ENCODE results near the gene CMTM5. TPM values are rescaled to one million over a fixed set of nuclear protein-coding genes. Genes with fewer than 3 reads are reported as not detected.

Gene CMTM5
- total and polyA plus RNA-seq, 9 donors, result 0.88 to 4.5 (median 2.4) TPM

DNA sequence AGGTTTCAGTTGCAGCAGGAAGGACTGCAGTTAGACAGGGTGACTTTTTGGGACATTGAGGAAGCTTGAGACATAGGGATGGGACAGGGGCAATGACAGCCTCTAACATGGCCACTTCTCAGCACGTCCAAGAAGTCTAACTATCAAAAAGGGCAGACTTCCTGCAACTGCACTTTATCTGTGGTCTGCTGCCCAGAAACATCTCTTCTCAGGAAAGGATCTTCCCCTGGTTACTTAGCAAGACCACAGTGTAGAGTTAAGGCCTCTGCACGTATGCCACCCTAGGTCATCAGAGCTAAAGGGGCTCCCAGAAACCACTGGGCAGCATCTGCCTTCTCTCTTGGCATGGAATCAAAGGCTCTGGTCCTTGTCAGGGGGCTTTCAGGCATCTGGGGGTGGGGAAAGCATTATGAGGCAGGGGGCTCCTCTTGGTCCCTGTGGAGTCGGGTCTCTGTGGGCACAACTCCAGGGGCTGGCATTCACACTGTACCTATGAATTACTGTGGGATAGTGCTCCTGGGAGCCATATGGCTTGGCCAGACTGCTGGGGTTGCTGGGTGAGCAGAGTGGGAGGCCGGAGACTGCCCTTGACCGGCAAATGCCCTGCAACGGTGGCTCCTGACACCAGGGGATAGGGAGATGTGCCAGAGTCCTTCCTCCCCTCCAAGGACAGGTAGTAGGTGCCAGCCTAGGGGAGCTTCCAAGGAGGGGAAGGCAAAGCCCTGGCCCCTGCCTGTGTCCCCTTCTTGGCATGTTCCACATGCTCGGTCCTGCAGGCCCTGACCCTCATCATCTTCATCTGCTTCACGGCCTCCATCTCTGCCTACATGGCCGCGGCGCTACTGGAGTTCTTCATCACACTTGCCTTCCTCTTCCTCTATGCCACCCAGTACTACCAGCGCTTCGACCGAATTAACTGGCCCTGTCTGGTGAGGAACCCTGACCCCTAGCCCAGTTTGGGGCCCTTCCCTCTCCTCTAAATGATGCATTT, 1.0 kb downstream of the CMTM5 start:
- WGBS (ENCODE audit: insufficient coverage), result 82% methylated on average over 13 of the region's 14 CpGs
- Histone ChIP-seq H3K27ac (ENCODE audit: low read length) (no peak overlapping the region), H3K36me3 (ENCODE audit: control insufficient read depth, insufficient read depth, low read length) (no peaks in the 10 kb centered on the region), H3K27me3 (ENCODE audit: control insufficient read depth, insufficient read depth, low read length) (peaks cover 8% of the 10 kb centered on the region), H3K4me3 (ENCODE audit: low read length) (no peak overlapping the region), H3K4me1 (ENCODE audit: control insufficient read depth, insufficient read depth, low read length) (peaks cover 29% of the 10 kb centered on the region), H3K9me3 (replicated peaks; ENCODE audit: control insufficient read depth, low read depth, low read length) (no peaks in the 10 kb centered on the region)
- no peak for DNase-seq

DNA sequence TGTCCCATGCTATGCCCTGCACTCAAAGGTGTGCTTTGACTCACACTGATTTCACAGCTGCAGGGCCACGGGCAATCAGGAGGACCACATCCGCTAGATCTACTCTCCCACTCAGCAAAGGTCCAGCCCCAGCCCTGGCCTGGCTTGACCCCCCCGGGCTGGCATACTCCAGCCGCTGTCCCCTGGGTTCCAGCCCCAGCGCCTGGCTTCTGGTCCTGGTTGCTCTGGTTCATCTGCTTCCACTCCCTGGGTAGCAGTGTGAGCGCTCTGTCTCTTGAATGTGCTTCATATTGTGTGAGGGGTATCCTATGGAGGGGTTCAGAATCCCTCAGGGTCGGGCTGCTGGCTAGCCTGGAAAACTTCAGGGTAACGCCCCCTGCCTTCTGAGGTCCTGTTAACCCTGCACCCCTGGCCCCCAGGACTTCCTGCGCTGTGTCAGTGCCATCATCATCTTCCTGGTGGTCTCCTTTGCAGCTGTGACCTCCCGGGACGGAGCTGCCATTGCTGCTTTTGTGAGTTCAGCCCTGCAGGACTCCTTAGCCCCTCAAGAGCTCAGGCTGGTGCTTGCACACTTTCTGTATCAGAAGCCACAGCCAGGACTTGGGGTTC, 1.9 kb downstream of the CMTM5 start:
- Histone ChIP-seq H3K27me3 (ENCODE audit: control insufficient read depth, insufficient read depth, low read length) (peaks cover 8% of the 10 kb centered on the region), H3K36me3 (ENCODE audit: control insufficient read depth, insufficient read depth, low read length) (no peaks in the 10 kb centered on the region), H3K4me1 (ENCODE audit: control insufficient read depth, insufficient read depth, low read length) (peaks cover 29% of the 10 kb centered on the region), H3K9me3 (replicated peaks; ENCODE audit: control insufficient read depth, low read depth, low read length) (no peaks in the 10 kb centered on the region), H3K4me3 (ENCODE audit: low read length) (no peak overlapping the region), H3K27ac (ENCODE audit: low read length) (no peak overlapping the region)
- 67% methylated on average over 8 of the region's 11 CpGs for WGBS (ENCODE audit: insufficient coverage)
- no peak for DNase-seq

DNA sequence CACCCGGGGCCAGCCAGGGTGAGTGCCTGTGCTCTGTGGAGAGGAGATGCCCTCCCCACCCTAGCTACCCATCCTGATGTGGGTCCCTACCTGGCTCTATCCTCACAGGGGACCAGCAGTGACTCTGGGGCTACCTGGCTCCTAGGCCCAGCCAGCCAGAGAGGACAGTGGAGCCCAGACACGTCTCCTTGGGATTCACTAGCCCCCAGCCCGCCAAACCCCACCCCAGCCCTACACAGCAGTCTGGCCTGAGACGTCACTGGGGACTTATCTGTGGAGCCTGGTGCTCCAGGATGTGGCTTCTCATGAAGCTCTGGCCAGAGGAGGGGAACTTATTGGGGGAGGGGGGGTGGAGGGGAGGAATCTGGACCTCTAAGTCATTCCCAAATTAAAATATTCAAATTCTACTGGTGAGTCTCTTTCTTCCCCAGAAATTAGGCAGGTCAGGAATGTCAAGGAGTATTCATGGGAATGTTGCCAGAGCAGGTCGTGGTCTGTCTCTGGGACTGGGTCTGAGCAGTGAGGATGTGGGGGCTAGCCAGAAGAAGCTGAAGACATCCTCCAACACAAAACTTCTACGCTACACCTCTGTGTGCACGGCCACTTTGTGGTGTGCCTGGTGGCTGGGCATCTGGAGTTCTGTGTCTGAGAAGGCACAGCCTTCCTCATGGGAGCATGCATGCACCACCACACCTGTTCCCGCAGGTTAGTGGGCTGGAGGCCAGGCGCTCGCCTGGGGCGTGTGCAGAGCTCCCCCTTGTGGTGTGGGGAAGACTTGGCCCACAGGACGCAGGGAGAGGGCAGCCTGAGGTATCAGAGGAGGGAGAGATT, 2.7 kb downstream of the CMTM5 start:
- no peak for DNase-seq
- H3K27ac ChIP-seq (ENCODE audit: low read length), result no peak overlapping the region
- H3K4me3 ChIP-seq (ENCODE audit: low read length), result no peak overlapping the region
- 50% methylated on average over 5 of the region's 12 CpGs for WGBS (ENCODE audit: insufficient coverage)
- peaks cover 29% of the 10 kb centered on the region for H3K4me1 ChIP-seq (ENCODE audit: control insufficient read depth, insufficient read depth, low read length)
- H3K27me3 ChIP-seq (ENCODE audit: control insufficient read depth, insufficient read depth, low read length), result peaks cover 8% of the 10 kb centered on the region
- no peaks in the 10 kb centered on the region for H3K36me3 ChIP-seq (ENCODE audit: control insufficient read depth, insufficient read depth, low read length)
- no peaks in the 10 kb centered on the region for H3K9me3 ChIP-seq (replicated peaks; ENCODE audit: control insufficient read depth, low read depth, low read length)

DNA sequence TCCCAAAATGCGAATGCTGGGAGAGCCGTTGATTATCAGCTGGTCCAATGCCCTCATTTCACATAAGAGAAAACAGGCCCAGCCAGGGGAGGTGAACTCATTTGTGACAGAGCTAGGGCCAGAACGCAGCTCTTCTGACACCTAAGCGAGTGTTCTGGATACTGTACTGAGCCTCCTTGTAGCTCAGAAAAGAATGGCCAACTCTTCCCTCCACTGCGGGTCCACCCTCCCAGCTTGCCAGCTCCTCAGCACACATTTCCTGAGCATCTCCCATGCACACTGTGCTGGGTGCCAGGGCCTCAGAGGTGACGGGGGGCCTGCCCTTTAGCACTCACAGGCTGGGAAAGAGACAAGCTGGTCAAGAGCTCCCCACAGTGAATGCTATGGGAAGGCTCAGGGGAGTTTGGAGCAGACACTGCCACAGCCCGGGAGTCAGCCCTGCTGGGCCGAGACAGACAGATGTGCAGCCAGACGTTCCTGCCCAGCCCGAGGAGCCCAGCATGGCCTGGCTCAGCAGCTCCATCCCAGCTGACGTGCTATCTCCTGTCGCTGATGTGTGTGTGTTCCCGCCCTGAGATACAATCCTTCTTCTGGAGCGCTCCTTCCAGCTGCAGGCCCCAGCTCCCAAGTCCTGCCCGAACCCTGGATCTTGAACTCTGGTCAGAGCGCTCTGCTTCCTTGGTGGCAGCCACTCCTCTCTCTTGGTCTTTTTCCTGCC, 3.5 kb downstream of the CMTM5 start:
- DNase-seq, result no peak
- WGBS (ENCODE audit: insufficient coverage), result 33% methylated on average over 14 of the region's 16 CpGs

DNA sequence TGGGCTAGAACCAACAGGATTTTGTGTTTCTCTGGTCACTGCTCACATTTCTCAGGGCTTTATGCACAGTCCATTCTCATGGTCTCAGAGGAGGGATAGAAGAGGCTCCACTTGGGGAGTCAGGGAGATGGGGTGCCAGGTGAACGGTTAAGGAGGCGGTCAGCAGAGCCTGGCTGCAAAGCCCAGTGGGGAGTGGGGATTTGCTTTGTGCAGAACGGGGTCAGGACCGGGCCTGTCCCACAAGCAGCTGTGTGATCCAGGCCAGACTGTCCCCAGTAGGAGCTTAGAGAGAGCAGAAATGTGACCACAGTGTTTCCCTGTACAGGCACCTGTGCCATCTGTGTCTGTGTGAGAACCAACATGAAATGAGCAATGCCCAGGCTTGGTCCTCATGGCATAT, 4.1 kb downstream of the CMTM5 start:
- Histone ChIP-seq H3K27ac (ENCODE audit: low read length) (no peak overlapping the region), H3K4me1 (ENCODE audit: control insufficient read depth, insufficient read depth, low read length) (peaks cover 29% of the 10 kb centered on the region), H3K9me3 (replicated peaks; ENCODE audit: control insufficient read depth, low read depth, low read length) (no peaks in the 10 kb centered on the region), H3K36me3 (ENCODE audit: control insufficient read depth, insufficient read depth, low read length) (no peaks in the 10 kb centered on the region), H3K27me3 (ENCODE audit: control insufficient read depth, insufficient read depth, low read length) (peaks cover 8% of the 10 kb centered on the region), H3K4me3 (ENCODE audit: low read length) (no peak overlapping the region)
- DNase-seq, result no peak
- WGBS (ENCODE audit: insufficient coverage), result 55% methylated on average over 2 of the region's 4 CpGs

More for the DNA sequence above, 3.5 kb downstream of the CMTM5 start:
- H3K4me1 ChIP-seq (ENCODE audit: control insufficient read depth, insufficient read depth, low read length), result peaks cover 29% of the 10 kb centered on the region
- H3K36me3 ChIP-seq (ENCODE audit: control insufficient read depth, insufficient read depth, low read length), result no peaks in the 10 kb centered on the region
- H3K9me3 ChIP-seq (replicated peaks; ENCODE audit: control insufficient read depth, low read depth, low read length), result no peaks in the 10 kb centered on the region
- no peak overlapping the region for H3K4me3 ChIP-seq (ENCODE audit: low read length)
- H3K27me3 ChIP-seq (ENCODE audit: control insufficient read depth, insufficient read depth, low read length), result peaks cover 8% of the 10 kb centered on the region
- H3K27ac ChIP-seq (ENCODE audit: low read length), result no peak overlapping the region

DNA sequence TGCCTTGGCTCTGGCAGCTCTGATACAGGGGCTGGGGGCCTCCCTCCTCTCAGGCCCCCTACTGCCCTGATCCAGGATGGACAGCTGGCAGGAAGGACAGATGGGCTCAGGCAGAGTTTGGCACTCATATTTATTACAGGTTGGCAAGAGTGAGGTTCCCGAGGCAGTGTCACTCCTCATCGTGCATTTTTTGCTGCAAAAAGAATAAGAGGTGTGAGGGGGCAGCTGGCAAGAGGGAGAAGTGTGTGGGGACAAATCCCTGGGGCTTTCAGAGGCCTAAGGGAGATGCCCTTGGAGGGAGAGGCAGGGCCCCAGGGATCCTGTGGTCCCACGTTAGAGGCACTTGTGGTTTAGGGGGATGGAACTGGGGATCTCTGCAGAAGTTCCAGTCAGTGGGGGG, 5.0 kb downstream of the CMTM5 start:
- H3K36me3 ChIP-seq (ENCODE audit: control insufficient read depth, insufficient read depth, low read length), result no peaks in the 10 kb centered on the region
- WGBS (ENCODE audit: insufficient coverage), result 65% methylated on average over 3 of the region's 3 CpGs
- no peaks in the 10 kb centered on the region for H3K9me3 ChIP-seq (replicated peaks; ENCODE audit: control insufficient read depth, low read depth, low read length)
- peaks cover 3% of the 10 kb centered on the region for H3K27me3 ChIP-seq (ENCODE audit: control insufficient read depth, insufficient read depth, low read length)
- no peak overlapping the region for H3K27ac ChIP-seq (ENCODE audit: low read length)
- DNase-seq, result no peak
- H3K4me3 ChIP-seq (ENCODE audit: low read length), result no peak overlapping the region
- H3K4me1 ChIP-seq (ENCODE audit: control insufficient read depth, insufficient read depth, low read length), result peaks cover 23% of the 10 kb centered on the region

DNA sequence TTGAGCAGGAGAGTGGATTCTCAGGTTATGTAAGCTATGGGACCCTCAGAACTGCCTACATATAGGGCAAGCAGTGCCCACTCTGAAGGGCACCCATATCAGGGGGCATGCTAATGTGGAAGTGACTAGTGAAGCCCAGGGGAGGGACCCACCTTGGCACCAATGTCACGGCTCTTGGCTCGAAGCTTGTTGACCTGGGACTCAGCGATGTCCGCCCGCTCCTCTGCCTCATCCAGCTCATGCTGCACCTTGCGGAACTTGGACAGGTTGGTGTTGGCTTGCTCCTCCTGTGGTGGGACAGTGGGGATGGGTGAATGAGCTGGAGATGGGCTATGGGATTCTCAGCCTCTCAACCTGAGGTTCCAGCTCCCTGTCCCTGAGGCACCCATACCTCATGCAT, 5.4 kb downstream of the CMTM5 start:
- no peak overlapping the region for H3K4me3 ChIP-seq (ENCODE audit: low read length)
- WGBS (ENCODE audit: insufficient coverage), result 100% methylated on average over 1 of the region's 6 CpGs
- H3K36me3 ChIP-seq (ENCODE audit: control insufficient read depth, insufficient read depth, low read length), result no peaks in the 10 kb centered on the region
- H3K27me3 ChIP-seq (ENCODE audit: control insufficient read depth, insufficient read depth, low read length), result peaks cover 2% of the 10 kb centered on the region
- no peak for DNase-seq
- H3K9me3 ChIP-seq (replicated peaks; ENCODE audit: control insufficient read depth, low read depth, low read length), result no peaks in the 10 kb centered on the region
- peaks cover 19% of the 10 kb centered on the region for H3K4me1 ChIP-seq (ENCODE audit: control insufficient read depth, insufficient read depth, low read length)
- H3K27ac ChIP-seq (ENCODE audit: low read length), result no peak overlapping the region

DNA sequence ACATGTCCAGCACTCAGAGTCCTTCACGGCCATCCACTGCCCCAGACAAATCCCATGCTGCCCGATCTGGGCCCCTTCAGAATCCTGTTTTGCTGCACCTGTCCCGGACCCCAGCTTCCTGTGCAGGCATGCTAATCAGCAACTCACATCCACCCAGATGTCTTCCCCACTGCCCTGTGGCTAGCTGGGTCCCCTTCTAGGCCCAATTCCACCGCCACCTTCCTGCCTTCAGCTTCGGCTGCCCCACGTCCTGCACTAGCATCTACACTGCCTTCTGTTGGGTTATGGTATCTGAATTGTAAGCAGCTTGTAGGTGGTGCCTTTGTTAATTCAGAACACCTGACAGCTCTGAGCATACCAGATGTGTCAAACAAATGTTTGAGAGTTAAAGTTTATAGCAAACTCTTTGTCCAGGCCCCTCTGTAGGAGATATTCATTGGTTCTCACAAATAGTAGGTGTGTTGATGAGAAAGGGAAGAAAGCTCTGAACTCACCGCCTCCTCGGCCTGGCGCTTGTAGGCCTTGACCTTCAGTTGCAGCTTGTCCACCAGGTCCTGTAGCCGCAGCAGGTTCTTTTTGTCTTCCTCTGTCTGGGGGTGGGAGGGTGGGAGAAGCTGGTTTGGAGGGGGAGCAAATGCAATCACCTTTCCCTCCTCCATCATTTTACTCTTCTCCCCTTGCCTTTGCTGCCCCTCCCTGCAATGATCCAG, 6.0 kb downstream of the CMTM5 start:
- no peak overlapping the region for H3K27ac ChIP-seq (ENCODE audit: low read length)
- H3K4me3 ChIP-seq (ENCODE audit: low read length), result no peak overlapping the region
- peaks cover 2% of the 10 kb centered on the region for H3K27me3 ChIP-seq (ENCODE audit: control insufficient read depth, insufficient read depth, low read length)
- no peaks in the 10 kb centered on the region for H3K36me3 ChIP-seq (ENCODE audit: control insufficient read depth, insufficient read depth, low read length)
- 19% methylated on average over 3 of the region's 10 CpGs for WGBS (ENCODE audit: insufficient coverage)
- H3K9me3 ChIP-seq (replicated peaks; ENCODE audit: control insufficient read depth, low read depth, low read length), result no peaks in the 10 kb centered on the region
- no peak for DNase-seq
- H3K4me1 ChIP-seq (ENCODE audit: control insufficient read depth, insufficient read depth, low read length), result peaks cover 18% of the 10 kb centered on the region

DNA sequence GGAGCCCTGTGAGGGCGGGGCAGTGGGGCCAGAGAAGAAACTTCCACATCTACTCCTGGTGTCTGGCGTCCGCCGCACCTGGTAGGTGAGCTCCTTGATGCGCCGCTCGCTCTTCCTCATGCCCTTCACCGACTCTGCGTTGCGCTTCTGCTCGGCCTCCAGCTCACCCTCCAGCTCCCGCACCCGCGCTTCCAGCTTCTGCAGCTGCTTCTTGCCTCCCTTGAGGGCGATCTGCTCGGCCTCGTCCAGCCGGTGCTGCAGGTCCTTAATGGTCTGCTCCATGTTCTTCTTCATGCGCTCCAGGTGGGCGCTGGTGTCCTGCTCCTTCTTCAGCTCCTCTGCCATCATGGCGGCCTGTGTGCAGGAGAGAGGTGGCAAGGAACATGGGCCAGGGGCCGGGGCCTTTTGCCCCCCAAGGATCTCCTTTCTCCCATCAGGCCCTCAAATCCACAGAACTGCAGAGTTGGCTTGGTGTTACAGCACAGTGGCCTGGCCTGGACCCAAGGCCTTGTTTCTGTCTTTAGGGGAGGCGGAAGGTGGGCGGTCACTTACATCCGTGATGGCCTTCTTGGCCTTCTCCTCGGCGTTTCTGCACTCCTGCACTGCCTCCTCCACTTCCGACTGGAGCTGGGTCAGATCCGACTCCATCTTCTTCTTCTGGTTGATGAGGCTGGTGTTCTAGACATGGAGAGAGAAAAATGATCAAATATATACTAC, 7.7 kb downstream of the CMTM5 start:
- no peak overlapping the region for H3K4me3 ChIP-seq (ENCODE audit: low read length)
- DNase-seq, result no peak
- H3K27ac ChIP-seq (ENCODE audit: low read length), result no peak overlapping the region
- no peaks in the 10 kb centered on the region for H3K9me3 ChIP-seq (replicated peaks; ENCODE audit: control insufficient read depth, low read depth, low read length)
- H3K36me3 ChIP-seq (ENCODE audit: control insufficient read depth, insufficient read depth, low read length), result no peaks in the 10 kb centered on the region
- peaks cover 18% of the 10 kb centered on the region for H3K4me1 ChIP-seq (ENCODE audit: control insufficient read depth, insufficient read depth, low read length)
- 90% methylated on average over 19 of the region's 29 CpGs for WGBS (ENCODE audit: insufficient coverage)
- H3K27me3 ChIP-seq (ENCODE audit: control insufficient read depth, insufficient read depth, low read length), result peaks cover 3% of the 10 kb centered on the region

Measured in muscle of leg (tissue), 11 donors.